NCI-H1092 treated with DMSO at 0.1 percent for 48 hours (cell line): ENCODE measurements around the gene MFSD11.
"Not testable (repeated sequence)": the region's sequence is repeated elsewhere in the genome, so short reads cannot be mapped to it uniquely, and the experiment has no call there.

Experiments used
- DNase-seq: peaks from one replicate; lab custom pipeline; 2025; lab: John Stamatoyannopoulos, UW

MFSD11 gene

DNA sequence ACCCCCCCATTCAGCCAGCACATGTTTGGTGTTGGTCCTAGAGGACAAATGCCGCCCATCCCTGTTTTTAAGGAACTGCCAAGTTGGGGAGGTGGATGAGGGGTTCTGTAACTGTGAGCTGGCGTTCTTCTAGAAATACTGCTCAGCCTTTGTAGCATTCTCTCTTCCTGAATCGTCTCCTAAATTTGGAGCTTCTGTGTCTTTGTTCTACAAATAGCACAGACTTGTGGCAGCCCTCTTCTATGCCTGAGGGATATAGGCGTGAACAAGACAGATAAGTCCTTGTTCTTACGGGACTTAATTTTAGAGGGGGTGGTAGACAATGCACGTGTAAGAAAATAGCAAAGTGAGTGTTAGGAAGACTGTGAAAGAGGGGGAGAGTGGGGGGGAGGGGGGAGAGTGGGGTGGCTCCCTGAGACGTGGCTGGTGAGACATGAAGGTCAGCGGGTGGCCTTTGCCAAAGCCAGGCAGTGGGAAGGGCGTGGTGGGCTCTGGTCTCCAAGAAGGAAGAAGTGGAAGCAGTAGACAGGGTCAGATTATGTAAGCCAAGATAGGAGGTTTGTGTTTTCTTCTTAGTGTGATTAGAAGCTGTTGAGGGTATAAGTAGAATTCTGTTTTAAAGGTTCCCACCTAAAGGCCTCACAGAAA, 9.9 kb downstream of the MFSD11 start:
- DNase-seq: no peak

- DNase-seq: no peak
Measured at GRCh38 chr17:76748657-76749056, 10.7 kb downstream of the MFSD11 start.

GRCh38 chr17:76751416-76751993, 13.6 kb downstream of the MFSD11 start:
- DNase-seq: no peak

- no peak for DNase-seq
Measured at GRCh38 chr17:76752006-76752405, 14.1 kb downstream of the MFSD11 start.

- DNase-seq: no peak
Measured at GRCh38 chr17:76753061-76753961, 15.4 kb downstream of the MFSD11 start.

DNA sequence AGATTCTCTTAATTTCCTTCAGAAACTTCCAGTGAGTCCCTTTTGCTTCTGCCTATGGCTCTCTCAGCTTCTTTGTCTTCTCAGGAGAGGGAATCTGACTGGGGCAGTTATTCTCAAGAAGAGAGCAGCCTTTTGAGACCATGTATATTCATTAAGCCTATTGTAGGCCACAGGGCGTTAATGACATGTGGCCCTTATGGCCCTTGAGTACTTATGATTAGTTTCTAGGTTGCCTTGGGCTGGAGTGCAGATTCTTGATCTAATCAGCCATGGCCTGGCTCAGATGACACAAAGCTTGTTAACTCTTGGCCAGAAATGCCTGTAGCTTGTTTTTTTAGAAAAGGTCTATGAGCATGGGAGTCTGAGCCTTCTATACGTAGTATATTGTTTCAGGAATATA, 17.4 kb downstream of the MFSD11 start:
- DNase-seq: no peak

DNA sequence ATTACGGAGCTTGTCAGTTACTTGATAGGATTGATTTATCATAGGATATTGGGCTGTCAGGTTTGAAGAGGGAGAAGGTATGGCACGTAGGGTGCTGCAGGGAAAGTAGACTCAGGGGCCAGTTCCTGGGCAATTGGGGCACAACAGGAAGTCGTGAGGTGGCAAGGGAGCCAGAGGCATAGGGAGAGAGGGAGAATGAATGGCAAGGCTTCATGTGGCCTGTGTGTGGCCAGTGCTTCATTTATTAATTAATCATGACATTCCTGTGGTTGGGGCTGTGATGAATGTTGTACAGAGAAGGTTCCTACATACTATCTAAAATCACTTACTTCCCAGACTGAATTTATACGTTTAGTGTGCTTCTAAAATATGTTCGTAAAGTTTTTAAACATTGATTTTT, 19.3 kb downstream of the MFSD11 start:
- no peak for DNase-seq

DNA sequence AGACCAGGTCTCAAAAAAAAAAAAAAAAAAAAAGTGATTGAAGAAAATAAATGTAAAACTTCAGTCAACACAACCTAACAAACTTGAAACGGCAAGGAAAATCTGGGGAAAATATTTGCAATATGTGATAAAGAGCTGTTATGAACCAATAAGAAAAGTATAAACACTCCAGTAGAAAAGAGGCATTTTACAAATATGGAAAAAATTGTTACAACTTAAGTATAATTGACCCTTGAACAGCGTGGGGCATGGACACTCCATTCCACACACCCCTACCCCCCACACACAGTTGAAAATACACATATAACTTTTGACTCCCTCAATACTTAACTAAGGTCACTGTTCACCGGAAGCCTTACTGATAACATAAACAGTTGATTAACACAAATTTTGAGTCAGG, 20.7 kb downstream of the MFSD11 start:
- no peak for DNase-seq

DNA sequence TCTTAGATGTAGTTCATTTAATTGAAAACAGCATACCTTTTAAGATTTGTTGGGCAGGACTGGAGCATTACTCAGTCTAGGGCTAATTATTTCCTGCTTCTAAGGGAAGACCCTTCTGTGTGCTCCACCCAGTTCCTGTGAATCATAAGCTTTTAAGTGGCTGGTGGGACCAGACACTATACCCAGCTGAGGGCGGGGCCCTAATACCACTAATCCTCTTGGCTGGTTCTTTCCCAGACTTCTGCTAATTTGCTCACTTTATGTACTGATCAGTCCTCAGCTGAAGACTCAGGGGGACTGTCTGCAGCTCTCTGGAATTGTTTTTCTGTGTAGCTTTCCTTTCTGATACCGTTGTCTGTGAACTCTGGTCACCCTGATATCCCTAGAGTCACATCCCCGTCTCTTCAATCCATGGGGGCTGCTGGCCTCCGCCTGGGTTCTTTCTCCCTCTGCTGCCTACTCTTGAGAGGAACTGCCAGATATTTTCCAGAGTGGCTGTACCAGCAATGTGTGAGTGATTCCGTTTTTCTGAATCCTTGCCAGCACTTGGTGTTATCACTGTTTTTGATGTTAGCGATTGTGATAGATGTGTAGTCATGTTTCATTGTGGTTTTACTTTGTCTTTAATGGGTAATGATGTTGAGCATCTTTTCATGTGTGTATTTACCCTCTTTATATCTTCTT, 35.1 kb downstream of the MFSD11 start:
- DNase-seq: no peak

DNA sequence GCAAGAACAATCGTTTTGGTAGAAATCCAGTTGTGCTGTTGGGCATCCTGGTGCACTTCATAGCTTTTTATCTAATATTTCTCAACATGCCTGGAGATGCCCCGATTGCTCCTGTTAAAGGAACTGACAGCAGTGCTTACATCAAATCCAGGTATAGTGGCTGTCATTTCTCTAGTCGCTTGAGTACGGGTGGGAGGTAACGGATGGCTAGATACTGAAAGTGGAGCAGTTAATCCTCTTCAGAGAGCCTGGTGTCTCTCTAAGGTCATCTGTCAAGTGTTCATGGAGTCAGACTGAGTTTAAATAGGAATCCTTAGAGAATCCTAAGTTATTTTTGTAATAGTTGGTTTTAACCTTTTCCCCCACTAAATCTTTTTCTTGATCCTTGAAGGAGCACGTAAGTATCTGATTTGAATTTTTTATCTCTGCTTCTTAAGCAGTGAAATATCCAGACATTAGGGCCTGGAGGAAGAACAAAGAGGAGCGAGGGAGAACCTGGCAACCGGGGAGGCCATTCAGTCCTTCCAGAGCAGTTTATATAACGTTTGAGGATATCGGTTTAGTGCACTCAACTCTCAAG, 37.2 kb downstream of the MFSD11 start:
- DNase-seq: no peak

DNA sequence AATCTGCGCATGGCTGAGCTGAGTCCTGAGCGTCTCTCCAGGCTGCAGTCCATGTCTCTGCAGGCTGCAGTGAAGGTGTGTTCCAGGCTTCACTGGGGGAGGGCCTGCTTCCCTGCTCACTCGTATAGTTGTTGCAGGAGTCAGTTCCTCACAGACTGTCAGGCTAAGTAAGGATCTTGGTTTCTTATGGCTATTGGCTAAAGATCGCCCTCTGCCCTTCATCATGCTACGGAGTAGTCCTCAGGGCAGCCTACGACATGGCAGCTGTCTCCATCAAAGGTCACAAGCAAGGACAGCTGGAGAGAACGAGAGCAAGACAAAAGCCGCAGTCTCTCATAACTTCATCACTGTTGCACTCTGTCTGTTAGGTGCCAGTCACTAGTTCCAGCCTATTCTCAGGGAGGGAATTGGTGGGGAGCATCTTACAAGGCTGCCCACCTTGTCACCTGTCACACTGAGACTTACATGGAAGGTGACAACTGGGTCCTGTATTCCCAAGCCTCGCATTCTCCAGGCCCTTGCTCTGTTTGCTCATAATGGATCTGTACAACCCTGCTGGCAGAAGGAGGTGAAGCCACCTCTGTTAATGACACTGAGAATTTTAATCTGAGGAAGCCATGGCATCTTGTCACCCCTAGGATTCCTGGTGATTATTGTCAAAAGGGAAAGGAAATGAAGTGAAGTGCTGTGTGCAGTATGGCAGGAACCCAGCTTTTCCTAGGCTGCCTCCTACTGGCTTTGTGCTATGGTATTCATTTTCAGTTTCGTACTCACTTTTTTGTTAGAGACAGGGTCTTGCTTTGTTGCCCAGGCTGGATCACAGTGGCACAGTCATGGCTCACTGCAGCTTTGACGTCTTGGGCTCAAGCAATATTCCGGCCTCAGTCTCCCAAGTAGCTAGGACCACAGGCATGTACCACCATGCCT, 43.4 kb downstream of the MFSD11 start:
- no peak for DNase-seq

- DNase-seq: no peak
Measured at GRCh38 chr17:76783146-76783545, 45.2 kb downstream of the MFSD11 start.

GRCh38 chr17:76784926-76785325, 47.0 kb downstream of the MFSD11 start:
- DNase-seq: no peak

GRCh38 chr17:76787866-76788265, 49.9 kb downstream of the MFSD11 start:
- DNase-seq: not testable (repeated sequence)

GRCh38 chr17:76789235-76789788, 51.4 kb downstream of the MFSD11 start:
- DNase-seq: peak; percentile 30

GRCh38 chr17:76791053-76791980, 53.4 kb downstream of the MFSD11 start:
- no peak for DNase-seq

DNA sequence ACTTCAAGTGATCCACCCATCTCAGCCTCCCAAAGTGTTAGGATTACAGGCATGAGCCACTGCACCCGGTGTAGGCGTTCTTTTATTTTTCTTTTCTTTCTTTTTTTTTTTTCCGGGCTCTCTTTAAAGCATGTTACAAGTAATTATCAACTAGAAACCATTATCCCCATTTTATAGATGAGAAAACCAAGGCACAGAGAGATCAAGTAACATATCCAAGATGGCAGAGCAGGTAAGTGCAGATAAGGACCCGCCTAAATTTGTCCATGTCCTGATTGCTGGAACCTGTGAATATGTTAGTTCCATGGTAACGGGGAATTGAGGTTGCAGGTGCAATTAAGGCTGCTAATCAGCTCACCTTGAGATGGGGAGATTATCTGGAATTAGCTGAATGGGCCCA, 54.4 kb downstream of the MFSD11 start:
- no peak for DNase-seq

DNA sequence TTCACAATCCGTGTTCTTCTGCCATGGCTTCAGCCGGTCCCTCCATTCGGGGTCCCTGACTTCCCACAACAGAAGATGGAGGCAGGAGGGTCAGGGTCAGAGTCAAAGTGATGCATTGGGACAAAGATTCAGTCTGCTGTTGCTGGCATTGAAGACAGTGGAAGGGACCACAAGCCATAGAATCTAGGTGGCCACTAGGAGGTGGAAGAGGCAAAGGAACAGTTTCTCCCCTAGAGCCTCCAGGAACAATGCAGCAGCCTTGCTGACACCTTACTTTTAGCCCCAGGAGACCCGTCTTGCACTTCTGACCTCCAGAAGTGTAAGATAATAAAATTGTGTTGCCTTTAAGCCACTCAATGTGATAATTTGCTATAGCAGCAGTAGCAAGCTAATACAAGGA, 55.9 kb downstream of the MFSD11 start:
- DNase-seq: peak; percentile 71

DNA sequence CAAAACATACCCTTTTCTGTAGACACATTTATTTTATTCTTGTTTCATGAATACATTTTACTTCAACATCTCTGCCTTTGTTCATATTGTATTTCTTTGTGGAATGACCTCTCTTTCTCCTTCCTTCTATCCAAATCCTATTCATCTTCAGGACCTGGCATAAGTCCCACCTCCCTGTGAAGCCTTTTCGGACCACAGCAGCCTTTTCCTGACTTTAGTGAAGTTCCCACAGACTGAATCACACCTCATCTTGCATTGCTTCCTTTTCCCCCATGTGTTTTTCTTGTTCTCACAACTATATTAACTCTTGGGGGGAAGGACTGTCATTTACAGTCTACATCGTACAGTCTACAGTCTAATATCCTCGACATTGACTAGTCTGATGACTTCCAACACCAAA, 58.2 kb downstream of the MFSD11 start:
- DNase-seq: no peak
